Spleen (tissue), 7 donors: ENCODE data around the gene ZSCAN5C.

ENCODE experiments used
- CTCF ChIP-seq, 11 experiments: fragments of 200-600 bp in 7 of 11; fragments of 450-650 bp in 4 of 11; sonication (generic) in 4 of 11; IDR thresholded peaks in 8 of 11; conservative IDR thresholded peaks in 3 of 11; 1 replicate in 7 of 11; 2 replicates in 4 of 11; pipeline versions ENCODE4 v1.4.0 to v1.8.0; 2016 to 2021; ENCODE audit warnings: antibody characterized with exemption in 11 of 11, inconsistent platforms in 4 of 11, mild to moderate bottlenecking in 1 of 11
- POLR2A ChIP-seq, 3 donors: fragments of 450-650 bp; IDR thresholded peaks; one replicate each; pipeline ENCODE4 v1.5.1; 2017; ENCODE audit warnings: antibody characterized with exemption in 3 of 3, mild to moderate bottlenecking in 1 of 3
- POLR2AphosphoS5 ChIP-seq, 3 donors: sonication (generic); formaldehyde crosslinking; IDR thresholded peaks; one replicate each; pipeline ENCODE4 v1.5.1; 2017; ENCODE audit warnings: antibody characterized with exemption in 3 of 3
- donor health status: DM: no; HTN: no; CAD: no; lungs with moderate emphysema.
- donor health status: DM: no; HTN: no; CAD: no.
- donor health status: DM: no; HTN: no; CAD: no.

- no peak for TF ChIP-seq CTCF (IDR thresholded peaks at IDR 0.05 in 8 of 11, conservative IDR thresholded peaks at IDR 0.05 in 3 of 11)
- TF ChIP-seq POLR2A (IDR thresholded peaks at IDR 0.05): no peak
- TF ChIP-seq POLR2AphosphoS5 (IDR thresholded peaks at IDR 0.05): no peak
Measured at GRCh38 chr19:56174086-56174485, 28.0 kb upstream of the ZSCAN5C start.
